NCI-H1436 (cell line): ENCODE measurements around the gene UBL4B.

Source experiments
- DNase-seq: peaks from one replicate; lab custom pipeline; 2025; lab: John Stamatoyannopoulos, UW

UBL4B gene

GRCh38 chr1:110085671-110086070 is 26.6 kb upstream of the UBL4B start:
- DNase-seq, result no peak

GRCh38 chr1:110086961-110087360 is 25.3 kb upstream of the UBL4B start:
- no peak for DNase-seq

- DNase-seq, result peak; percentile 60
These were observed 24.2 kb upstream of the UBL4B start for GRCh38 chr1:110087812-110088738.

GRCh38 chr1:110088739-110089316 is 23.4 kb upstream of the UBL4B start:
- DNase-seq, result no peak

GRCh38 chr1:110089561-110090275 is 22.5 kb upstream of the UBL4B start:
- DNase-seq, result no peak

- DNase-seq, result no peak
These were observed 20.9 kb upstream of the UBL4B start for GRCh38 chr1:110091381-110091780.

- no peak for DNase-seq
These were observed 20.5 kb upstream of the UBL4B start for GRCh38 chr1:110091791-110092190.

GRCh38 chr1:110092991-110093390 is 19.3 kb upstream of the UBL4B start:
- no peak for DNase-seq

- DNase-seq, result no peak
These were observed 17.1 kb upstream of the UBL4B start for GRCh38 chr1:110094931-110095654.

GRCh38 chr1:110097507-110098221 is 14.6 kb upstream of the UBL4B start:
- DNase-seq, result no peak

GRCh38 chr1:110098222-110099026 is 13.8 kb upstream of the UBL4B start:
- no peak for DNase-seq

- DNase-seq, result no peak
These were observed 11.9 kb upstream of the UBL4B start for GRCh38 chr1:110100335-110100734.

- DNase-seq, result no peak
These were observed 10.2 kb upstream of the UBL4B start for GRCh38 chr1:110102081-110102480.

GRCh38 chr1:110106013-110106941 is 6.0 kb upstream of the UBL4B start:
- peak; percentile 63 for DNase-seq

GRCh38 chr1:110107867-110108469 is 4.3 kb upstream of the UBL4B start:
- DNase-seq, result no peak

GRCh38 chr1:110111081-110111480 is 1.2 kb upstream of the UBL4B start:
- DNase-seq, result no peak

GRCh38 chr1:110112656-110113055 is 413 bp downstream of the UBL4B start:
- DNase-seq, result no peak

- DNase-seq, result no peak
These were observed 1.3 kb downstream of the UBL4B start for GRCh38 chr1:110113551-110113950.

- DNase-seq, result no peak
These were observed 1.9 kb downstream of the UBL4B start for GRCh38 chr1:110114173-110114572.
